GM21737 (cell line): ENCODE results near the gene MBOAT2.

Experiments
- ATAC-seq: cut with Tn5 transposase; IDR thresholded peaks from one replicate; pipeline ENCODE4 v1.9.1; 2021; ENCODE audit warnings: mild to moderate bottlenecking, moderate library complexity; ENCODE audit not compliant: unreplicated experiment

Gene MBOAT2

DNA sequence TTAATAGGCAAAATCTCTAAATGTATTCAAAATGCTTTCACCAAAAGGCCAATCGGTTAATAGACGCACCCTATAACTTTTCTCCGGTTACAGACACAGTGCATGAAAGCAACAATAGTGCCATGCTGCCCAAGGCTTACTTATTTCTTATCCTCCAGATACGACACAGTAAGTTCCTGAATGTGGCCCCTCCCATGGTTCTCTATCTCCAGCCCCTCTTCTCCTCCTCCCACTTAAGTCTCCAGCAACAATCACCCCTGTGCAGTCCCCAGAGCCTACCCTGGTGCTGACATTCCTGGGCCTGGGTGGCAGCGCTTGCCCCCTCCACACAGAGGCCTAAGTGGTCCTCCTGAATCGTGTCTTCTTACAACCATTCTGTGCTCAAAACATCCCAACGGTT, 169.6 kb downstream of the MBOAT2 start:
- no peak for ATAC-seq

DNA sequence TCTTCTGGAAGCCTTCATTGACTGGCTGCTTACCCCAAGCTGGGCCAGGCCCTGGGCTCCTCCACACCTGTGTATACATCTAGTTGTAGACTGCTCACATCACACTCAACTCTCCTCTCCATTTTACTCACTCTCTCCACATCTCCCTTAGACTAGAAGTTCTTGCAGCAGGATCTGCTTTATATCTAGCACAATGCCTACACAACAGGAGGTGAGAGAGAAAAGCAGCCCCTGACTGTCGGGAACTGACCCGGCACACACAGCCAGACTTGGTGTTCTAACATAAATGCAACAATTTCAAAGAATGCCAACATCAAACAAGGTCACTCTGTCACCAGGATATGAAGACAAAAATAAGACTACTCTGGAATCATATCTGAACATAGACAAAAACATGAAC, 172.0 kb downstream of the MBOAT2 start:
- no peak for ATAC-seq

DNA sequence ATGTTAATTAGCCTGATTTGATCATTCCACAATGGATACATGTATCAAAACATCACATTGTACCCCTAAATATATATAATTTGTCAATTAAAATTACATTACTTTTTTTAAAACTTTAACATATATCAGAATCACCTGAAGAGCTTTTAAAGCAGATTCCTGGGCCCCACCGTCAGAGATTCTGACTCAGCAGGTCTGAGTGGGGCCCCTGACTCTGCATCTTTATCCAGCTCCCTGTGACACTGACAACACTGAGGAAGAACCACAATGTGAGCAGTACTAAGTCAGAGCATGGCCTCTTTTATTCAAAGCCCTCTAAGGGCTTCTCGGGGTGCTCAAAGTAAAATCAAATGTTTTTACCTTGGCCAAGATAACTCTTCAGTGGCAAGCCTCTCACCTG, 175.8 kb downstream of the MBOAT2 start:
- ATAC-seq: no peak

GRCh38 chr2:8822218-8822617, 181.3 kb downstream of the MBOAT2 start:
- no peak for ATAC-seq

DNA sequence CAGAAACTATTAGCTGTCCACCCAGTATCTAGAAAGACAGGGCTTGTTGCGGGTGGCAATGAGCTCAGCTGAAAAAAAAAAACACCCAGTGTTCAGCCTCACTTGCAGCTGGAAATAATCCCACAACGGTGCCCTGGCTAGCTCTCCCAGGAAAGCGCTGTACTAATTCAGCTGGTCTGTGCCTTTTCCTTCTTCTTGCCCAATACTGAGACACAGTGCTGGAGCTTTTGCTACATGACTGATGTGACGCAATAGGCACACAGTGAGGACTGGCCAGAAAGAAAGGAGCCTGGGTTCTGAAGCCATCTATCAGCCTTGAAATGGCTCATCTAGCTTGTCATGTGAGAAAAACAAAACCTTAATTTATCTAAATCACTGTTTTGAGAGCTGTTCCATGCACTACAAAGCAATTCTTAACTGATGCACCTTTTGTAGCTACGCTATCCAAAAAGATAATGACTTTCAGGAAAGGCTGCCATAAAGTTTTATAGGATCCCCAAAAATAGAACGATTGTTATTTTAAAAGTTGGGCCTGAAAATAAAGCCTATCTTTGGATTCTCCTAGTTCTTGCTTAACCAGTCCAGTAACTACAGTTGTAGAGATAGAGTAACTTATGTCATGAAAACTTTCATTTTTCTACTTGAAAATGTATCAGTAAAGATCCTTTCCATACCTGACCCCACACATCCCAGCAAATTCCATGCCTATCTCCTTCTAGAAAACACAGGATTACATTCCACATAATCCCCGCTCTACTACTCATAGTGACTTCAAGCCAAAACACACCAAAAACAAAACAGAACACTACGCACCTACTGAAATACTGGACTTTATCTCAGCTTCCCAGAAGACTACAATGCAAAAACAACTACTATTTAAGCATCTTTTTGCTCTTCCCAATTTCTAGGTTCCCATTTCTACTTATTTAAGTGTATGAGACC, 181.9 kb downstream of the MBOAT2 start:
- ATAC-seq: no peak

- ATAC-seq: no peak
Observed at GRCh38 chr2:8819948-8820347, 183.5 kb downstream of the MBOAT2 start.

- no peak for ATAC-seq
Observed at GRCh38 chr2:8819194-8819593, 184.3 kb downstream of the MBOAT2 start.

DNA sequence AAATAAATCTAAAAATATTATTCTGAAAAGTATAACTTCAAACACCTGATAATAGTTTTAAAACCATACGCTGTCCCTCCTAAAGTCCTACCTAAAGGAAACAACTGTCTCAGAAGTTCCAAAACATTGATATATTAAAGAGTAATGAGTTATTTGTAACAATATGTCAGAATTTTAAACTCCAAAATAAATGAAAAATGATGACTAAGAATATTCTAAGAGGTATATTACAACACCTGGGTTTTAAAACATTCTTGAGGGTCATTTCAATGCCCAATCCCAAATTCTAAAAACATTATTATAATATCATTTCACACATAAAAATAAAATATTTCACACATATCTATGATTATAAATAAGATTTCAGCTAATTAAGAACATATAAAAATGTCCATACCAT, 186.3 kb downstream of the MBOAT2 start:
- ATAC-seq: no peak

DNA sequence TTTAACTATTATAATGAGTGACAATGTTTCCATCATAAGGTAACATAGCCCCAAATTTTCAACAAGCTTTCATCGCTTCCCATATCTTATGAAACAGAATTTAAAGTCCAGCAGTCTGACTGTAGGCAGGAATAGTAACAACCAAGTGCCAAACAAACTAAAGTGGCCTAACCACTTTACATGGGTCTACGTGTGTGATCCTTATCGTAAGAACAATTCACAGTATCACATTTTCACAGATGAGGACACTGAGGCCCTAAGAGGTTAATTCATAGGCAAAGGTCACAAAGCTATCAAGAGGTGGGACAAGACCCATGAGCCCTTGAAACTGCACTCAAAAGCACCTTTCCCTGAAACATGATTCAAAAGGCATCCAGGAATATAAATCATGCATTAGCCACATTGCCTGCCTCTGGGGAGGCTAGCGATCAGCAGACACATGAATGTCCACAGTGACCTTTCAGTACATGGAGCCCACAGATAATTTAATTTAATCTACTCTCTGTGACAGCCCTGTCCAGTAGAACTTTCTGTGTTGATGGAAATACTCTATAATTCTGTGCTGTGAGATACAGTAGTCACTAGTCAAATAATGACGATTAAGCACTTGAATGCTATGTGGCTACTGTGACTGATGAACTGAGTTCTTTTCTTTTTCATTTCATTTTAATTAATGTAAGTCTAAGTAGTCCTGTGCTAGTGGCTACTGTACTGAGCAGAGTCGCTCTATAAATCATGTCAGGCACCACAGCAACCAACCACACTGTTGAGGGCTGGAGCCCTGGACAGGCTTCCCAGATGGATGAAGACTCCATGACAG, 196.4 kb downstream of the MBOAT2 start:
- ATAC-seq: no peak

- no peak for ATAC-seq
Observed at GRCh38 chr2:8805278-8806210, 197.9 kb downstream of the MBOAT2 start.

DNA sequence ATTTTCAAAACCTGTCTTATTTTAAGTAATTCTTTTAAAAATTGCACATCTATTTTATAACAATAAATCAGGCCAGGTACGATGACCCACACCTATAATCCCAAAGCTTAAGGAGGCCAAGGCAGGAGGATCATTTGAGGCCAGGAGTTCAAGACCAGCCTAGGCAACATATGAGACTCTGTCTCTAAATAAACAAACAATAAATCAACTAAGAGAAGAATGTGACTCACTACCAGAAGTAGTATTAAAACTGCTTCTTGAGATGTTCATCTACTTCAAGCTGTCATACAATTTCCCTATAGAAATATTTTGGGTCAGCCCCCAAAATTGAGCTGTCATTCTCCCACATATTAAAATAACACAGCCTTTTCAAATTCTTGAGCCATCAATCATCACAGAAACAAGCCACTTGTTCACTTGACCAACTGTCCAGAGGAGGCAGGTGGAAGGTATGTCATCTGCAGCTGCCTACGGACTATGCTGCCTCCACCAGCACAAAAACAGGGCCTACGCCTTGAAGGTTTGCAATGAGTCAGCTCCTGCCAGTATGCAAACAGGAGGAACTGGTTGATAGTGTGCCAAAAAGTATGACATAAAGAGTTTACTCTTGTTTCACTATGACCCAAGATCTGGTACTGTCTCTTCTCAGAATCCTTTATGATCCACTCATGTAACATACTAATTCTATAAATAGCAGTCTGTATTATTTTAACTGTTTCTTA, 199.7 kb downstream of the MBOAT2 start:
- ATAC-seq: peak; percentile 95

GRCh38 chr2:8802741-8803140, 200.7 kb downstream of the MBOAT2 start:
- ATAC-seq: no peak
